ENCODE results near the gene BICC1.

- no peak for TF ChIP-seq CTCF (IDR thresholded peaks at IDR 0.05)
- TF ChIP-seq POLR2A (IDR thresholded peaks at IDR 0.05) = no peak
- no peak for TF ChIP-seq EP300 (IDR thresholded peaks at IDR 0.05)
Measured at GRCh38 chr10:58734664-58735063, 222.0 kb downstream of the BICC1 start.

All from upper lobe of left lung (tissue), 4 donors.